MM.1S (cell line): ENCODE data around the gene AMIGO3.
A peak's percentile ranks its signal among the peaks of the same experiment; 100 is the strongest.

ENCODE experiments used
- DNase-seq: peaks from one replicate; pipeline ENCODE4 v3.0.0-alpha.2; 2015
- H2AFZ ChIP-seq: fragments of 300-600 bp; sonication (generic); 2 replicates; pipeline ENCODE4 v1.6.0; 2016; ENCODE audit warnings: antibody characterized with exemption, low read length
- H3F3A ChIP-seq: fragments of 300-600 bp; sonication (generic); 2 replicates; pipeline ENCODE4 v1.6.1; 2016; ENCODE audit warnings: mild to moderate bottlenecking, antibody characterized with exemption, low read length, moderate library complexity, mixed read lengths; ENCODE audit not compliant: insufficient read depth
- H3K27ac ChIP-seq: fragments of 300-600 bp; sonication (generic); 2 replicates; pipeline ENCODE4 v1.5.1; 2016; ENCODE audit warnings: mild to moderate bottlenecking, low read length
- H3K27me3 ChIP-seq: fragments of 300-600 bp; sonication (generic); replicated peaks from 2 replicates; pipeline ENCODE4 v1.6.0; 2016; ENCODE audit warnings: low read length; ENCODE audit not compliant: insufficient read depth
- H3K36me3 ChIP-seq: fragments of 300-600 bp; sonication (generic); replicated peaks from 2 replicates; pipeline ENCODE4 v1.6.1; 2016; ENCODE audit warnings: mild to moderate bottlenecking, low read length, mixed read lengths; ENCODE audit not compliant: insufficient read depth
- H3K4me1 ChIP-seq: fragments of 300-600 bp; sonication (generic); 2 replicates; pipeline ENCODE4 v1.6.1; 2016; ENCODE audit warnings: low read length, mixed read lengths
- H3K4me2 ChIP-seq: fragments of 300-600 bp; sonication (generic); 2 replicates; pipeline ENCODE4 v1.6.0; 2016; ENCODE audit warnings: low read depth, low read length
- H3K4me3 ChIP-seq: fragments of 300-600 bp; sonication (generic); 2 replicates; pipeline ENCODE4 v1.5.1; 2016; ENCODE audit warnings: low read length, mixed read lengths
- H3K79me2 ChIP-seq: fragments of 300-600 bp; sonication (generic); 2 replicates; pipeline ENCODE4 v1.6.1; 2016; ENCODE audit warnings: mixed run types, low read length, mixed read lengths
- H3K9ac ChIP-seq: fragments of 300-600 bp; sonication (generic); 2 replicates; pipeline ENCODE4 v1.6.1; 2016; ENCODE audit warnings: low read length, mixed read lengths
- H3K9me2 ChIP-seq: fragments of 300-600 bp; sonication (generic); replicated peaks from 2 replicates; pipeline ENCODE4 v1.6.1; 2016; ENCODE audit warnings: mild to moderate bottlenecking, low read length, mixed read lengths; ENCODE audit not compliant: insufficient read depth
- H3K9me3 ChIP-seq: fragments of 300-600 bp; sonication (generic); replicated peaks from 2 replicates; pipeline ENCODE4 v1.6.1; 2016; ENCODE audit warnings: mild to moderate bottlenecking, low read length, mixed read lengths; ENCODE audit not compliant: insufficient read depth
- H4K20me1 ChIP-seq: fragments of 300-600 bp; sonication (generic); 2 replicates; pipeline ENCODE4 v1.6.1; 2016; ENCODE audit warnings: mild to moderate bottlenecking, low read length, moderate library complexity, mixed read lengths; ENCODE audit not compliant: insufficient read depth
- CTCF ChIP-seq: fragments of 300-600 bp; sonication (generic); IDR thresholded peaks from 2 replicates; pipeline ENCODE4 v1.5.1; 2016; ENCODE audit warnings: antibody characterized with exemption, low read length, mixed read lengths
- EZH2 ChIP-seq: fragments of 300-600 bp; sonication (generic); optimal IDR thresholded peaks from 2 replicates; pipeline ENCODE3; 2017; ENCODE audit warnings: low read depth, mild to moderate bottlenecking, antibody characterized with exemption, low read length, mixed read lengths
- EZH2phosphoT487 ChIP-seq: fragments of 300-600 bp; sonication (generic); IDR thresholded peaks from 2 replicates; pipeline ENCODE4 v1.6.1; 2018; ENCODE audit warnings: antibody characterized with exemption, low read length

The AMIGO3 gene

GRCh38 chr3:49718858-49719213 is 648 bp downstream of the AMIGO3 start:
- Histone ChIP-seq H3K27me3 (no peaks in the 10 kb centered on the region), H2AFZ (no peak overlapping the region), H3K4me2 (peak overlapping the region; percentile 41; the same call in 1 of the 2 replicates), H3K4me3 (no peak overlapping the region), H3K79me2 (peaks cover 29% of the 10 kb centered on the region), H3K27ac (no peak overlapping the region), H3K4me1 (peaks cover 5% of the 10 kb centered on the region), H3K9ac (no peak overlapping the region), H3K9me3 (no peaks in the 10 kb centered on the region), H4K20me1 (no peaks in the 10 kb centered on the region), H3K9me2 (no peaks in the 10 kb centered on the region), H3F3A (peaks cover 4% of the 10 kb centered on the region; the same call in 1 of the 2 replicates), H3K36me3 (no peaks in the 10 kb centered on the region)
- no peak for DNase-seq
- no peak for TF ChIP-seq EZH2phosphoT487
- no peak for TF ChIP-seq EZH2
- no peak for TF ChIP-seq CTCF

- Histone ChIP-seq H3K79me2 (peaks cover 23% of the 10 kb centered on the region), H3K9me3 (no peaks in the 10 kb centered on the region), H3K4me2 (no peak overlapping the region), H3K9me2 (no peaks in the 10 kb centered on the region), H3K9ac (no peak overlapping the region), H3K27me3 (no peaks in the 10 kb centered on the region), H3K4me1 (peaks cover 5% of the 10 kb centered on the region), H3F3A (no peaks in the 10 kb centered on the region), H2AFZ (no peak overlapping the region), H4K20me1 (no peaks in the 10 kb centered on the region), H3K4me3 (no peak overlapping the region), H3K27ac (no peak overlapping the region), H3K36me3 (no peaks in the 10 kb centered on the region)
- no peak for DNase-seq
- TF ChIP-seq CTCF (no peak), EZH2 (no peak), EZH2phosphoT487 (no peak)
Measured at GRCh38 chr3:49717959-49718857, 1.3 kb downstream of the AMIGO3 start.

- H3K9me2 ChIP-seq: no peaks in the 10 kb centered on the region
- TF ChIP-seq EZH2phosphoT487 (no peak), EZH2 (no peak), CTCF (no peak)
- no peak for DNase-seq
- no peaks in the 10 kb centered on the region for H3K9me3 ChIP-seq
- no peak overlapping the region for H3K9ac ChIP-seq
- H3K4me2 ChIP-seq: no peak overlapping the region
- no peak overlapping the region for H2AFZ ChIP-seq
- H3K36me3 ChIP-seq: no peaks in the 10 kb centered on the region
- 0 out of 2 replicates have a peak, but pooled peaks cover under 1% of the 10 kb centered on the region for H3K4me1 ChIP-seq
- H3K79me2 ChIP-seq: peaks cover 15% of the 10 kb centered on the region
- H3K4me3 ChIP-seq: no peak overlapping the region
- H3K27me3 ChIP-seq: no peaks in the 10 kb centered on the region
- no peaks in the 10 kb centered on the region for H4K20me1 ChIP-seq
- H3K27ac ChIP-seq: no peak overlapping the region
- no peaks in the 10 kb centered on the region for H3F3A ChIP-seq
Measured at GRCh38 chr3:49717211-49717958, 2.1 kb downstream of the AMIGO3 start.
